Body of pancreas (tissue), 4 donors: ENCODE measurements around the gene ATG101. TPM values are rescaled to one million over a fixed set of nuclear protein-coding genes. Genes with fewer than 3 reads are reported as not detected.

Experiments used
- ATAC-seq: fragments of 150-250 bp; one replicate; pipeline ENCODE4 v1.9.1; 2016
- DNase-seq, 4 donors: peaks; one replicate each; pipeline ENCODE4 v3.0.0-alpha.2; 2019
- H3K27ac ChIP-seq, 4 donors: fragments of 200-600 bp; sonication (generic); 1 replicate in 3 of 4; 2 replicates in 1 of 4; pipeline versions ENCODE4 v1.5.1 to v1.6.1; 2016 to 2019; ENCODE audit warnings: mild to moderate bottlenecking in 1 of 4, mixed read lengths in 1 of 4, moderate library complexity in 1 of 4
- H3K27me3 ChIP-seq, 2 donors: fragments of 200-600 bp; sonication (generic); one replicate each; pipeline ENCODE4 v1.6.0; 2016; ENCODE audit warnings: mild to moderate bottlenecking in 1 of 2
- H3K36me3 ChIP-seq, 2 donors: fragments of 200-600 bp; sonication (generic); replicated peaks in 1 of 2; 2 replicates each; pipeline ENCODE4 v1.5.1; 2016; ENCODE audit warnings: low read depth in 2 of 2; ENCODE audit not compliant: insufficient read depth in 1 of 2
- H3K4me1 ChIP-seq: fragments of 200-600 bp; sonication (generic); one replicate; pipeline ENCODE4 v1.6.0; 2016
- H3K4me3 ChIP-seq, 2 donors: fragments of 200-600 bp; sonication (generic); 1 replicate in 1 of 2; 2 replicates in 1 of 2; pipeline ENCODE4 v1.5.1; 2016 to 2019
- H3K9me3 ChIP-seq, 3 donors: fragments of 200-600 bp; sonication (generic); 1 replicate in 2 of 3; 2 replicates in 1 of 3; pipeline ENCODE4 v1.5.1; 2016
- POLR2A ChIP-seq, 3 donors: fragments of 450-650 bp; IDR thresholded peaks; one replicate each; pipeline ENCODE4 v1.6.1; 2016; ENCODE audit warnings: antibody characterized with exemption in 3 of 3, mild to moderate bottlenecking in 2 of 3
- WGBS, 2 donors: methylation state at CpG; one replicate each; pipeline ENCODE4 v1.1.5; 2017; 5-methylcytosine and 5-hydroxymethylcytosine counted together
- intact Hi-C: fragments of 100-400 bp; cut with DNase I; formaldehyde crosslinking; loops from one replicate; pipeline ENCODE4 v1.15.1; 2023
- total RNA-seq, 2 donors: library from RNA; depleted of rRNA; stranded (reverse); fragments of >200 nt; gene quantifications; one replicate each; pipeline ENCODE4 v1.1.0, GENCODE V29; 2016
- TF ChIP-seq, protein P1 (sequence below), 7 experiments: fragments of 450-650 bp in 4 of 7; fragments of 200-600 bp in 3 of 7; sonication (generic) in 3 of 7; IDR thresholded peaks; one replicate each; pipeline ENCODE4 v1.5.1; 2016 to 2019; ENCODE audit warnings: antibody characterized with exemption in 7 of 7

The ATG101 gene
- total RNA-seq, 2 donors from 2014 or later = 25.7 to 25.9 TPM

DNA sequence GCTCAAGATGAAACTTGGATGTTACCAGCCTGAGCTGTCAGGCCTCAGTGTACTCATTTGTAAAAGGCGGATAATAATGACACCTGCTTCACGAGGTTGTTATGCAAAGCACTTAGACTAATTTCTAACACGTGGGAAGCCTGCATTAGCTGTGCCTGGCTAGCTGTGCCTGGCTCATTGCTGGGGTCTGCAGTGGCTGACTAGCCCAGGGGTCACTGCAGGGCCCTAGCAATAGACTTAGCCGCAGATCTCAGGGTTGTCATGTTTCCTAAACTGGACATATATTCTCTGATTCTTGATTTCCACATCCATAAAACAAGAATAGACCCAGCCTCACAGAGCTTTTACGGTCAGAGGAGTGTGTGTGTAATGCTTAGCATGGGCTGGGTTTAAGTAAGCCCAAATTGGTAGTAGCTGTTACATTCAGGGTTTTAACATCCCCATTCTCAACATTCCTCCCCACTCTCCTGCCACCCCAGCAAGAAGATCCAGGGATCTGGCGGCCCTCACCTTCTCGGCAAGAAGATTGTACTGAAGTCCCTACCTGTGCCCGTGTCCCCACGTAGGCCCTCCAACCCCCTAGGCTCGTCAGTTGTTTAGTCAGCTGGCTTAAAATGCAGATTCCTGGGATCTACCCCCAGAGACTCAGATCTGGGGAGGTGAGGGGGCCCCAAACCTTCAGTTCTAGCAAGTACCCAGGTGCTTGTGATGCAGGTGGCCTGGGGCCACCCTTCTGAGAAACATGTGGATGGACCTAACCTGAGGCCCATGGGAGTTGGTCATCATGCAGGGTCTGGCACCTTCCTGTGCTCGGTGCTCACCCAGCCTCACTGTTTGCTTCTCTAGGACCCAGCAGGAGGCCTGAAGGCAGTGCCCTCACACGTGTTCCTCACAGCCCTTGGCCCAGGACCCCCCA is 9.9 kb upstream of the ATG101 start:
- DNase-seq (no peak), ATAC-seq (peak; percentile 4)
- TF ChIP-seq, protein P1, sequence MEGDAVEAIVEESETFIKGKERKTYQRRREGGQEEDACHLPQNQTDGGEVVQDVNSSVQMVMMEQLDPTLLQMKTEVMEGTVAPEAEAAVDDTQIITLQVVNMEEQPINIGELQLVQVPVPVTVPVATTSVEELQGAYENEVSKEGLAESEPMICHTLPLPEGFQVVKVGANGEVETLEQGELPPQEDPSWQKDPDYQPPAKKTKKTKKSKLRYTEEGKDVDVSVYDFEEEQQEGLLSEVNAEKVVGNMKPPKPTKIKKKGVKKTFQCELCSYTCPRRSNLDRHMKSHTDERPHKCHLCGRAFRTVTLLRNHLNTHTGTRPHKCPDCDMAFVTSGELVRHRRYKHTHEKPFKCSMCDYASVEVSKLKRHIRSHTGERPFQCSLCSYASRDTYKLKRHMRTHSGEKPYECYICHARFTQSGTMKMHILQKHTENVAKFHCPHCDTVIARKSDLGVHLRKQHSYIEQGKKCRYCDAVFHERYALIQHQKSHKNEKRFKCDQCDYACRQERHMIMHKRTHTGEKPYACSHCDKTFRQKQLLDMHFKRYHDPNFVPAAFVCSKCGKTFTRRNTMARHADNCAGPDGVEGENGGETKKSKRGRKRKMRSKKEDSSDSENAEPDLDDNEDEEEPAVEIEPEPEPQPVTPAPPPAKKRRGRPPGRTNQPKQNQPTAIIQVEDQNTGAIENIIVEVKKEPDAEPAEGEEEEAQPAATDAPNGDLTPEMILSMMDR (IDR thresholded peaks at IDR 0.05) = no peak
- TF ChIP-seq POLR2A (IDR thresholded peaks at IDR 0.05) = peak in 2 of 3 donors; percentile 17 to 34
- WGBS, 2 donors = 76 to 78% methylated on average over 12 of the region's 12 CpGs
- no peaks in the 10 kb centered on the region for H3K27me3 ChIP-seq
- no peak overlapping the region for H3K4me3 ChIP-seq
- intact Hi-C loops = no loop called here
- H3K27ac ChIP-seq = peak overlapping the region in 1 of 4 donors; percentile 13
- H3K9me3 ChIP-seq = no peaks in the 10 kb centered on the region
- H3K36me3 ChIP-seq = no peaks in the 10 kb centered on the region
- H3K4me1 ChIP-seq = peaks cover 27% of the 10 kb centered on the region

DNA sequence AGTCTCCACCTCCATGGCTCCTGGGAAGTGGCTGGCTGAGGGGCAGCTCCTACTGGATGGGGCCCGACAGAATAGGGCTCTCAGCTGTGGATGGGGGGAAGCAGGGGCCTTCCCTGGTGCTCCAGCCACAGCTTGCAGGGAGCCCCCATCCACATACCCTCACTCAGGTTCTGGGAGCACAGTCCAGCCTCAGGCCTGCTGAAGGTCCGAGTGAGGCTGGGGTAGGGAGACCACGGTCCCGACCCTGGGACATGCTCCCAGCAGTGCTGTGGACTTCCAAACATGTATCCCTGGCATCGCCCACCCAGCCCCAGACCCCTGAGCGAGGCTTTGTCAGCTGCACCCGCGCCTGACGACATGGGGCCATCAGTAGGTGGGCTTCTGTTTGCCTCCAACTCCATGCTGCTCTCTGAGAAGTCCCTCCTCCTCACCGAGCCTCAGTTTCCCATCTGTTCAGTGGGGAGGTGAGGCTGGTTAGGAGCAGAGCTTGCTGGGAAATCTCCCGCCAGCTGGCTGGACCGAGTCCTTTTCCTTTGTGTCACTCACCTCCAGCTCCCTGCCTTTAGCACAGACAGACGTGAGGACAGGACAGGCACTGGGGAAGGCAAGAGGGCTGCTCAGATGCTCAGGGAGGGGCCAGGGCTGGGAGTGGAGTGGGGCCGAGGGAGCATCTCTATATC is 9.1 kb upstream of the ATG101 start:
- peaks cover 27% of the 10 kb centered on the region for H3K4me1 ChIP-seq
- no peaks in the 10 kb centered on the region for H3K9me3 ChIP-seq
- no peaks in the 10 kb centered on the region for H3K27me3 ChIP-seq
- peak overlapping the region in 1 of 4 donors; percentile 13 for H3K27ac ChIP-seq
- H3K4me3 ChIP-seq = no peak overlapping the region
- WGBS, 2 donors = 74 to 83% methylated on average over 7 to 14 of the region's 14 CpGs
- intact Hi-C loops = no loop called here
- TF ChIP-seq POLR2A (IDR thresholded peaks at IDR 0.05) = no peak
- TF ChIP-seq, protein P1 (IDR thresholded peaks at IDR 0.05) = no peak
- peak; percentile 1 for ATAC-seq
- H3K36me3 ChIP-seq = no peaks in the 10 kb centered on the region
- peak in 1 of 4 donors; percentile 13 for DNase-seq

DNA sequence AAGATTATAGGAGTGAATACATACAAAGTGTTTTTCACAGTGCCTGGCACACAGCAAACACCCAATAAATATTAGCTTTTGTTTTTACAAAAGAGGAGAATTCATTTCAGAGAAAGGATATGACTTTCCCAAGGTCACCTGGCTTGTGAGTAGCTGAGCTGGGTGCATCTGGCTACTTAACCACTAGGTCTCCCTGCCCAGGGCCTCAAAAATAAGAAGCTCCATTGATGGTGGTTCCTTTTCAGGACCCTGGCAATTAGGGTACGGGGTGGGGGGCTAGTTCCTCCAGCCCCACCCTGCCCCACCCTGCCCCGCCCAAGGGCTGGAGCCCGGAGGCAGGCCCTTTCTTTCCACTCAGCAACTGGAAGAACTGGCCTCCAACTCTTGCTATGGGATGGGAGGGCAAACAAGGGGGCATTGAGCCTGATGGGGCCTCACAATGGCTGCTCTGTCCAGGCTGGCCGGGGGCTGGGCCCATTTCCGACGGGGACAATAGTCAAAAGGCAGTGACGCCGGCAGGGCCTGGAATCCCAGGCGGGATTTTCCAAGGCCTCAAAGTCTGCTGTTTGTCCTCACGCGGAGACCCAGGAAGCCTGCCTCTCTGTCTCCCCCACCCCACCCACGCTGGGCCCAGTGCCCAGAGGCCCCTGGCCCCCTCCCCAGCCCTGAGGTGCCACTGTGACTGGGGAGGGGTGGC is 8.2 kb upstream of the ATG101 start:
- intact Hi-C loops = no loop called here
- ATAC-seq = no peak
- Histone ChIP-seq H3K27me3 (no peaks in the 10 kb centered on the region), H3K36me3 (no peaks in the 10 kb centered on the region), H3K4me1 (peaks cover 27% of the 10 kb centered on the region), H3K4me3 (no peak overlapping the region), H3K27ac (peak overlapping the region in 3 of 4 donors; percentile 12 to 64 (median 24)), H3K9me3 (no peaks in the 10 kb centered on the region)
- DNase-seq = no peak
- WGBS, 2 donors = 51 to 66% methylated on average over 9 to 12 of the region's 12 CpGs
- TF ChIP-seq POLR2A (IDR thresholded peaks at IDR 0.05) = no peak
- TF ChIP-seq, protein P1 (IDR thresholded peaks at IDR 0.05) = no peak

DNA sequence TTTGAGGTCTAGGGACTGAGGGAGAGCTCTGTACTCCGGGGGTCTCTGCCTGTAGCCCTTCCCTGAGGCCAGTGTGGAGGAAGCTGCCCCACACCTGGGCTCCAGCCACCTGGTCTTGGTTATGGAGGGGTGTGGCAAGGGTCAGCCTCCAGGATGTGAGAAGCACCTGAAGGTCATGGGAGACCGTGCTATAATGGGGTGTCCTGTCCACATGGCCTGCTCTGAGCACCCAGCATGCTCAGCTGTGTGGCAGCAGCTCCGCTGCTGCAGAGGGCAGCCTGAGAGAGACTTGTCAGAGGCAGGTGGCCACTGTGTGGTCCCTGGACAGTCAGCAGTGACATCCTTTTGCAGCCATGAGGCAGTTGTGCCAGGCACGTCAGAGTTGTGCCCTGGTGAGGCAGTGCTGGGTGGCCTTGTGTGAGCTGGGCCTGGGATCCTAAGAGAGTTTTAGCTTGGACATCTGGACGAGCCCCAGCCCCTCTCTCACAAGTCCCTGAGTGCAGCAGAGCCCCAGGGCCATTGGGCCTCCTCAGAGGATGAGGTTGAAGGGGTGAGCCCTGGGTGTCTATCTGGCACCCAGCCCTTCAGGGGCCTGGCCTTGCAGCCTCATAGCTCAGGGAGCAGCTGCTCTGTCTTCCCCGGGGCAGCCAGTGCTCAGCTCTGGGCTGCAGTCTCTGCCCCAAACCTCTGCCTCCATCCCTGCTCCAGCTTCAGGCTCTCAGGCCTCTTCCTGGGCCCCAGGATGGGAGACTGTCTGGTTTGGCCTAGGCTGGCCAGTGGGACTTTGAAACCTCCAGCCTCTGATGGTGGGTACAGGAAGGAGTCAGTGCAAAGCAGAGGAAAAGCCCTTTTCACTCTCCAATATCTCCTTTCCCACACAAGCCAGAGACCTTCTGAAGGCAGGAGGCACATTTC is 7.4 kb upstream of the ATG101 start:
- intact Hi-C loops = no loop called here
- DNase-seq = no peak
- TF ChIP-seq, protein P1 (IDR thresholded peaks at IDR 0.05) = no peak
- no peak for TF ChIP-seq POLR2A (IDR thresholded peaks at IDR 0.05)
- Histone ChIP-seq H3K4me3 (no peak overlapping the region), H3K27ac (peak overlapping the region in 3 of 4 donors; percentile 24 to 64 (median 55)), H3K4me1 (peaks cover 27% of the 10 kb centered on the region), H3K27me3 (no peaks in the 10 kb centered on the region), H3K9me3 (no peaks in the 10 kb centered on the region), H3K36me3 (no peaks in the 10 kb centered on the region)
- no peak for ATAC-seq
- 64 to 94% methylated on average over 2 to 6 of the region's 6 CpGs for WGBS, 2 donors
